B cell (primary cell): ENCODE results near the gene ASTN2.

Experiments
- EZH2 ChIP-seq: IDR thresholded peaks from 2 replicates; pipeline ENCODE4 v1.6.1; 2012; ENCODE audit warnings: borderline replicate concordance, low read depth, mild to moderate bottlenecking, moderate library complexity, low read length; ENCODE audit not compliant: insufficient read depth, poor library complexity, severe bottlenecking
- TF ChIP-seq, protein P1 (sequence below): fragments of 200-600 bp; IDR thresholded peaks from one replicate; pipeline ENCODE4 v1.8.0; 2022; ENCODE audit warnings: antibody characterized with exemption, mild to moderate bottlenecking

DNA sequence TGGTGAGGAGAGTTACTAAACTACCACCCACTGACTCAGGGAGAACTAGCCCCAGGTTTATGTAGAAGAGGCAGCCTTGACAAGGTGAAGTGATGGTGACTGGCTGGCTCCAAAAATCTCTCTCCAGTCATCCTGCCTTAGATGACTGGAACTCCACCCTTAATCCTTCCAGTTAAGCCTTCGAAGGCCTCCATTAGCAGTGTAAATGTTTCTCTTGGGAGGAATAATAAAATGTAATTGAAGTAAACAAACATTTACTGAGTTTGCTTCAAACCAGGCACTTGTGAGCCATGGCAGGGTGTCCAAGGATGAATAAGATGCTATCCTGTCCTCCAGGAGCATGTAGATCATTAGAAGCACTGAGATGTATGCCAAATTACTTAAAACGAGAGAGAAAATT is 35.5 kb downstream of the ASTN2 start:
- TF ChIP-seq, protein P1, sequence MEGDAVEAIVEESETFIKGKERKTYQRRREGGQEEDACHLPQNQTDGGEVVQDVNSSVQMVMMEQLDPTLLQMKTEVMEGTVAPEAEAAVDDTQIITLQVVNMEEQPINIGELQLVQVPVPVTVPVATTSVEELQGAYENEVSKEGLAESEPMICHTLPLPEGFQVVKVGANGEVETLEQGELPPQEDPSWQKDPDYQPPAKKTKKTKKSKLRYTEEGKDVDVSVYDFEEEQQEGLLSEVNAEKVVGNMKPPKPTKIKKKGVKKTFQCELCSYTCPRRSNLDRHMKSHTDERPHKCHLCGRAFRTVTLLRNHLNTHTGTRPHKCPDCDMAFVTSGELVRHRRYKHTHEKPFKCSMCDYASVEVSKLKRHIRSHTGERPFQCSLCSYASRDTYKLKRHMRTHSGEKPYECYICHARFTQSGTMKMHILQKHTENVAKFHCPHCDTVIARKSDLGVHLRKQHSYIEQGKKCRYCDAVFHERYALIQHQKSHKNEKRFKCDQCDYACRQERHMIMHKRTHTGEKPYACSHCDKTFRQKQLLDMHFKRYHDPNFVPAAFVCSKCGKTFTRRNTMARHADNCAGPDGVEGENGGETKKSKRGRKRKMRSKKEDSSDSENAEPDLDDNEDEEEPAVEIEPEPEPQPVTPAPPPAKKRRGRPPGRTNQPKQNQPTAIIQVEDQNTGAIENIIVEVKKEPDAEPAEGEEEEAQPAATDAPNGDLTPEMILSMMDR: no peak
- no peak for TF ChIP-seq EZH2
